GM12878 (cell line): Measurements from ENCODE around the gene CHRNG. TPM values are rescaled to one million over a fixed set of nuclear protein-coding genes. Genes with fewer than 3 reads are reported as not detected.

ENCODE experiments used
- BMI1 ChIP-seq: fragments of 450-650 bp; IDR thresholded peaks from 2 replicates; pipeline ENCODE4 v1.6.1; 2016; ENCODE audit warnings: mild to moderate bottlenecking, moderate library complexity, borderline replicate concordance
- CHD4 ChIP-seq: fragments of 200-600 bp; sonication (generic); IDR thresholded peaks from 2 replicates; pipeline ENCODE4 v1.6.1; 2016; ENCODE audit warnings: mild to moderate bottlenecking
- IKZF1 ChIP-seq: fragments of 450-650 bp; conservative IDR thresholded peaks from 2 replicates; pipeline ENCODE4 v1.6.1; 2017; ENCODE audit warnings: antibody characterized with exemption, mild to moderate bottlenecking
- NFIC ChIP-seq: IDR thresholded peaks from 2 replicates; pipeline ENCODE4 v1.6.1; 2012; ENCODE audit warnings: low read depth, mild to moderate bottlenecking, inconsistent platforms, low read length, moderate library complexity
- POLR2AphosphoS2 ChIP-seq: IDR thresholded peaks from 2 replicates; pipeline ENCODE4 v1.6.1; 2011; ENCODE audit warnings: low read depth, mild to moderate bottlenecking, low read length, improper control_type of control experiment, moderate library complexity
- SRF ChIP-seq, 2 experiments: IDR thresholded peaks; 2 replicates each; pipeline ENCODE4 v1.6.1; 2011; ENCODE audit warnings: low read depth in 2 of 2, low read length in 2 of 2, mild to moderate bottlenecking in 1 of 2, moderate library complexity in 1 of 2
- YBX1 ChIP-seq: fragments of 450-650 bp; IDR thresholded peaks from 2 replicates; pipeline ENCODE4 v1.6.1; 2016; ENCODE audit warnings: antibody characterized with exemption
- YY1 ChIP-seq: IDR thresholded peaks from 2 replicates; pipeline ENCODE4 v1.6.1; 2011; ENCODE audit warnings: low read depth, mild to moderate bottlenecking, low read length
- ZNF207 ChIP-seq: fragments of 450-650 bp; IDR thresholded peaks from 2 replicates; pipeline ENCODE4 v1.6.1; 2014; ENCODE audit warnings: antibody characterized with exemption, mild to moderate bottlenecking, borderline replicate concordance
- polyA plus RNA-seq, 11 experiments: library from polyadenylated mRNA; depleted of rRNA in 4 of 11; unstranded in 6 of 11; stranded (reverse) in 5 of 11; fragments of >200 nt; fragmentation: Nextera tagmentation in 4 of 11; fragmentation: Illumina TruSeq in 1 of 11; extraction: Ambion mirVana in 4 of 11; extraction: Trizol in 1 of 11; gene quantifications; 1 replicate in 1 of 11; 2 replicates in 10 of 11; pipeline versions ENCODE4 v1.2.1 to v1.2.3, GENCODE V29; 2011 to 2016; ENCODE audit warnings: inconsistent platforms in 2 of 11, missing spikeins in 2 of 11, low read depth in 1 of 11
- total RNA-seq, 4 experiments: library from RNA; depleted of rRNA in 3 of 4; stranded (reverse); fragments of >200 nt in 3 of 4; fragmentation: Illumina TruSeq in 1 of 4; extraction: Trizol in 1 of 4; gene quantifications; 2 replicates each; pipeline versions ENCODE4 v1.2.1 to v1.2.3, GENCODE V29; 2013 to 2021
- TF ChIP-seq, protein P1 (sequence below): fragments of 450-650 bp; IDR thresholded peaks from 2 replicates; pipeline ENCODE4 v1.6.1; 2017; ENCODE audit warnings: mild to moderate bottlenecking, low read depth, inconsistent platforms; ENCODE audit not compliant: poor library complexity, severe bottlenecking
- TF ChIP-seq, protein P2 (sequence below): fragments of 450-650 bp; IDR thresholded peaks from 2 replicates; pipeline ENCODE4 v1.6.1; 2017; ENCODE audit warnings: mild to moderate bottlenecking

Gene CHRNG
- total and polyA plus RNA-seq, 10 of the 15 experiments (the other 5 are each of a cell fraction or from before 2014, with no cell fraction given): 0.17 TPM; not detected in 9

DNA sequence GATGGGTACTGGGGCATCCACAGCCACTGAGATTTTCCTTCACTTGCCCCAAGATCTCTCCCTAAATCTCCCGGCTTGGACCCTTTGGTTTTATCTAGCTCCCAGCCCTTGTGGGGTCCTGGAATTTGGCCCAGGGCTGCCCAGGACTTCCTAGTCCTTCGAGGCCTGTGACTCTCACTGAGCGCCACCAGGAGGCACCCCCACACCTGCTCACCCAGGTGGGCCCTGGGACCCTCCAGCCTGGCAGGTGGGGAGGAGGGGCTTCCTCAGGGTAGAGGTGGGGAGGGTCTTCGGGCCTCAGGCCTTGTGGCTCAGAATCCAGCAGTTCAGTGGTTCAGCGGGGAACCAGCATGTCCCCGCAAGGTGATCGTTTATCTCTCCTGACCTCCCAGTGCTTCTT, 31.2 kb upstream of the CHRNG start (continued):
- TF ChIP-seq, protein P1, sequence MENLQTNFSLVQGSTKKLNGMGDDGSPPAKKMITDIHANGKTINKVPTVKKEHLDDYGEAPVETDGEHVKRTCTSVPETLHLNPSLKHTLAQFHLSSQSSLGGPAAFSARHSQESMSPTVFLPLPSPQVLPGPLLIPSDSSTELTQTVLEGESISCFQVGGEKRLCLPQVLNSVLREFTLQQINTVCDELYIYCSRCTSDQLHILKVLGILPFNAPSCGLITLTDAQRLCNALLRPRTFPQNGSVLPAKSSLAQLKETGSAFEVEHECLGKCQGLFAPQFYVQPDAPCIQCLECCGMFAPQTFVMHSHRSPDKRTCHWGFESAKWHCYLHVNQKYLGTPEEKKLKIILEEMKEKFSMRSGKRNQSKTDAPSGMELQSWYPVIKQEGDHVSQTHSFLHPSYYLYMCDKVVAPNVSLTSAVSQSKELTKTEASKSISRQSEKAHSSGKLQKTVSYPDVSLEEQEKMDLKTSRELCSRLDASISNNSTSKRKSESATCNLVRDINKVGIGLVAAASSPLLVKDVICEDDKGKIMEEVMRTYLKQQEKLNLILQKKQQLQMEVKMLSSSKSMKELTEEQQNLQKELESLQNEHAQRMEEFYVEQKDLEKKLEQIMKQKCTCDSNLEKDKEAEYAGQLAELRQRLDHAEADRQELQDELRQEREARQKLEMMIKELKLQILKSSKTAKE: no peak
- TF ChIP-seq, protein P2, sequence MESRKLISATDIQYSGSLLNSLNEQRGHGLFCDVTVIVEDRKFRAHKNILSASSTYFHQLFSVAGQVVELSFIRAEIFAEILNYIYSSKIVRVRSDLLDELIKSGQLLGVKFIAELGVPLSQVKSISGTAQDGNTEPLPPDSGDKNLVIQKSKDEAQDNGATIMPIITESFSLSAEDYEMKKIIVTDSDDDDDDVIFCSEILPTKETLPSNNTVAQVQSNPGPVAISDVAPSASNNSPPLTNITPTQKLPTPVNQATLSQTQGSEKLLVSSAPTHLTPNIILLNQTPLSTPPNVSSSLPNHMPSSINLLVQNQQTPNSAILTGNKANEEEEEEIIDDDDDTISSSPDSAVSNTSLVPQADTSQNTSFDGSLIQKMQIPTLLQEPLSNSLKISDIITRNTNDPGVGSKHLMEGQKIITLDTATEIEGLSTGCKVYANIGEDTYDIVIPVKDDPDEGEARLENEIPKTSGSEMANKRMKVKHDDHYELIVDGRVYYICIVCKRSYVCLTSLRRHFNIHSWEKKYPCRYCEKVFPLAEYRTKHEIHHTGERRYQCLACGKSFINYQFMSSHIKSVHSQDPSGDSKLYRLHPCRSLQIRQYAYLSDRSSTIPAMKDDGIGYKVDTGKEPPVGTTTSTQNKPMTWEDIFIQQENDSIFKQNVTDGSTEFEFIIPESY: no peak
- TF ChIP-seq ZNF207 (no peak), YY1 (no peak), POLR2AphosphoS2 (no peak), IKZF1 (no peak), BMI1 (no peak), YBX1 (no peak), CHD4 (no peak), NFIC (no peak), SRF (IDR thresholded peaks at IDR 0.05; ENCODE audit: low read depth in 2 of 2, low read length in 2 of 2) (no peak)
- TF ChIP-seq, all 136 proteins: peak for 0
